Measurements from ENCODE around the gene PRADC1.
A peak's percentile ranks its signal among the peaks of the same experiment; 100 is the strongest.
"Not testable (repeated sequence)": the region's sequence is repeated elsewhere in the genome, so short reads cannot be mapped to it uniquely, and the experiment has no call there.

PRADC1 gene

DNA sequence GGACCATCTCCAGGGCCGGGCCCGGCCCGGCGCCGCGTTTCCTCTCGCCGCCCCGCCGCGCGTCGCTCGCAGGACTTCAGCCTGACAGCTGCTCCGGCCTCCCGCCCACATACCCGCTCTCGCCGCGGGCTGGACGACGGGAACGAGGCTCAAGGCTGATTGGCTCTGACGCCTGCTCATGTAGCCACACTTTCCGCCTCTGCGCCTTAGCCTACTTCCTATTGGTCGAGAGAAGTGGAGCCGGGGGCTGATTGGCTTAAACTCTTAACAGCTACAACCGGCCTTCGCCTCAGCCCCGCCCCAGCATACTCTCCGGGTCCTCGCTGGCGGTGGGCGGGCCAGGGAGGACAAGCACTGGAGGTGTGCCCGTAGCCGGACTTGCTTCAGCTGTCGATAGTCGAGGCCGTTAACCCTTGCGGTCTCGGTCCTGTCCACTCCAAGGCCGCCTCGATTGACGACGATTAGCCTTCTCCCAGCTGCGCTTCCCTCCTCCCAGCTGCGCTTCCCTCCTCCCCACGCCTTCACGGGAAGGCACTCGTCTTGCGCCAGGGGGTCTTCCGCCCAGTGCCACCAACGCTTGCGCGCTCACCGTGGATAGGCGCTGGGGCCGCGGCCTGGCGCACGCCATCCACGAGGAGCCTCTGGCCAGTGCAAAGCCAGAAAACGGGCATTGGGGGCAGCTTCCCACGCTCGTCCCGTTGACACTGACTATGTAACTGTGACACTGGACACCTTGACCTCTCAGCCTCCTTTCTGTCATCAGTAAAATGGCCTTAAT is at the start of gene PRADC1:
Gene PRADC1 (minus strand): TSS at position 86 of the 778 bp plus-strand sequence. CDS start 79 bp downstream, at position 7.
- peak; percentile 79 to 99 (median 98) for DNase-seq

- DNase-seq = no peak
Measured at GRCh38 chr2:73281244-73281643, 48.2 kb upstream of the PRADC1 start.

- no peak for DNase-seq
Measured at GRCh38 chr2:73279852-73280251, 46.8 kb upstream of the PRADC1 start.

GRCh38 chr2:73272270-73272669 is 39.2 kb upstream of the PRADC1 start:
- DNase-seq = no peak

- DNase-seq = peak in 1 of 14 donors; percentile 38
Measured at GRCh38 chr2:73269686-73270465, 36.8 kb upstream of the PRADC1 start.

GRCh38 chr2:73268830-73269685 is 36.0 kb upstream of the PRADC1 start:
- peak in 1 of 14 donors; percentile 66 for DNase-seq

DNA sequence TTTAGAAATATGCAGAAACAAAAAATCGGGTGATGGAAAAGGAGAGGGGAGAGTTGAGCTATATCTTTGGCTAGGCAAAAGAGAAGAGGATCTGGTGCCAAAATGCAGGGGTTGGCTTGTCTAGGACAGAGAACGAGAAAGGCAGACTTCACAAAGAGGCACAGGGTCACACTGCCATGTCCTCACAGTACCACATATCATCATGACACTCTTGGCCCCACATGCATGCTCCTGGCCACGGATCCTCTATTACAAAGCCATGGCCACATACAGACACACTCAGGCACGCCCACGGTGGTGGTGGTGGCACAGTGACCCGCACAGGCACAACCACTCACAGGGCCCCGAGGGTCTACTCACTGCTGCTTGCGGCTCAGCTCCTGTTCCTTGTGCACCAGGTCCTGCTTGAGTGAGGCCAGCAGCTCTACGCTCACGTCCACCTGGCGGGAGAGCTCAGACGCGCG is 35.4 kb upstream of the PRADC1 start:
- DNase-seq = peak in 1 of 14 donors; percentile 71

- DNase-seq = no peak
Measured at GRCh38 chr2:73267008-73267407, 34.0 kb upstream of the PRADC1 start.

DNA sequence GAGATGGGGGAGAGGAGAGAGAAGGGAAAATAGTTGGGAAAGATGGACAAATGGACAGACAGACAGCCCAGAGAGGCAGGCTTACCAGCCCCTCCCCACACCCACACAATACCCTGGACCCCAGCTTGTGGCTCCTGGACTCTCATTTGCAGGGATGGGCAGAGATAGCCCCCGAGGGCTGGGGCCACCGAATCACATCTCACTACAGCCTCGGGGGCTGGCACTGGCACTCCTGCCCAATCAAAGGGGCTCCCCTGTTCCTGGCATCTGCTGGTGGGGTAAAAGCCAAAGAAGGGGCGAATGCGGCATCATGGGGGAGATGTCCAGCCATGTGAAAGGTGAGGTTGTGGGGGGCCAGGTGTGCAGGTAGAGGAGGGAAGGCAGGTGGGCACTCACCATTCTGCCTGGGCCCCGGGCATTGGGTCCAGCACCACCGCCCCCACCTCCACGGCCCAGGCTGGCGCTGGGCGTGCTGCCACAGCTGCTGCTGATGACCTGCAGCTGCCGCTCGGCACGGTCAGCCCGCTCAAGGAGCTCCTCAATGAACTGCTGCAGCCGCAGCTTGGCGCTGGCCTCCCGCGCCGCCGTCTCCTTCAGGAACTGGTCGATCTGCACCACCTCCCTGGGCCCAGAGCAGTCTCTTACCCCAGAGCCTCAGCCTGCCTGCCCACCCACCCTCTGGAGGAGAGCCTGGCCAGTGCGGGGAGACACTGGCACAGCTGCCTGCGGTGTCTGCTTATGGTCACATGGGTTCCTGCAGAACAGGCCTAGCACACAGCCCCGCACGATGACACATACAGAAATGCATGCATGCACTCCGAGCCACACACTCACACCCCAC is 33.2 kb upstream of the PRADC1 start:
- no peak for DNase-seq

- DNase-seq = no peak
Measured at GRCh38 chr2:73265298-73266060, 32.4 kb upstream of the PRADC1 start.

GRCh38 chr2:73264783-73265182 is 31.7 kb upstream of the PRADC1 start:
- DNase-seq = no peak

DNA sequence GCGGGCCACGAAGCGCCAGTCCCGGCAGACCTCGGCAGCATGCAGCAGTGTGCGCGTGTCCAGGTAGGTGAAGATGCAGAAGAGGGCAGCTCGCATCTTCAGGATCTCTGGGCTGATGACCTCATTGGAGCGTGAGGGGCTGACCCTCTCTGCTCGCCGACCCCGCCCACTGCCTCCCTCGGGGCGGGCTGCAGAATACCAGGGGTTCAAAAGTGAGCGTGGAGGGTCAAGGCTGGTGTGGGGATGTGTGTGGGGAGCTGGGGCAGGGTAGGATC is 31.2 kb upstream of the PRADC1 start:
- no peak for DNase-seq

DNA sequence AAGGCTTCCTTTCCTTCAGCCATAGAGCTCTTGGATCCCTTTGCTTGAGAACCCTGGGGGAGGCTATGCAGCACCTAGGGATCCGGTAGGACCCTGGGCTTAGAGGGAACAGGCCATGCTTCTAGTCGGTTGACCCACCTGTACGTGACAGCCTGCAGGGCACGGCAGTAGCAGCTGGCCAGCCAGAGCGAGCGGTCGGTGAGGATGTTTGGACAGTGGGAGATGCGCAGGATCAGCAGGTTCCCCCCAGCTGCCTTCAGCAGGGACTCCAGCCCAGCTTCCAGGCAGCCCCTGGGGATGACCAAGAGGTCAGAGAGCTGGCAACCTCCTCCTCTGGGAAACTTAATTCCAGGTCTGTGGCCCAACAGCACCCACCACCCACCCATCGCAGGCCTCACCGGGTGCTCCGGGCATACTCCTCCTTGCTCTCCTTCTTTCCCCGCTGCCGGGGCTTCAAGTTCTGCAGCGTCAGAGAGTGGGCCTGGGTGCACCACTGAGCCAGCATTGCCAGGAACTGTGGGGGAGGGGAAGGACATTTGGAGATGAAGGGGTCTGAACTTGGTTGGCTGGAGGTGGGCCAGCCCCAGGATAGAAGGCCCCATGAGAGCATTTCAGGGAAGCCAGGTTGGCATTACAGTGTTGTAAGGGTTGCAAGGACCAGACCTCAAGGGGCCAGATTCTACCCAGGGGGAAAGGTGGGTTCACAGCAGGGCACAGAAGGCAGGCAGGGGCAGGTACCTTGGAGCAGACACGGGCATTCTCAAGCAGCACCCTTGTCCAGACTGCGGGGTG is 30.7 kb upstream of the PRADC1 start:
- no peak for DNase-seq

GRCh38 chr2:73262691-73263429 is 29.8 kb upstream of the PRADC1 start:
- not testable (repeated sequence) for DNase-seq

DNA sequence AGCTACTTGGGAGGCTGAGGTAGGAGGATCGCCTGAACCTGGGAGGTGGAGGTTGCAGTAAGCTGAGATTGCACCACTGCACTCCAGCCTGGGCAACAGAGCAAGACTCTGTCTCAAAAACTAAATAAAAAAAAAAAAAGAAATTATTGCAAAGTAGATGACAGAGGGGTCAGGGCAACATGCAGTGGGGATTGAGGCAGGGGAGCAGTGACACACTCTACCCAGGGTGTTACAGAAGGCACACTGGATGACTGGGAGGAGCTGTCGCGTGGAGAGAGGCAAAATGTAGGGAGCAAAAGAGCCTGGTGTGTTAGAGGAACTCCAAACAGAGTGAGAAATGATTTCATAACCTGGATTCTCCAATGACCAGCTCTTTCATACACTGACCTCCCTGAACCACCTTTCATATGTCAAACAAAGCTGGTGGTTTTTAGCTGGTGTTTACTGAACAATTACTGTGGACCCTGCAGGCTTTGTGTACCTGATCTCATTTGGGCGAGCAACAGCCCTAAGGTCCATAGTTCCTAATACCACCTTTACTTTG is 29.1 kb upstream of the PRADC1 start:
- DNase-seq = no peak

DNA sequence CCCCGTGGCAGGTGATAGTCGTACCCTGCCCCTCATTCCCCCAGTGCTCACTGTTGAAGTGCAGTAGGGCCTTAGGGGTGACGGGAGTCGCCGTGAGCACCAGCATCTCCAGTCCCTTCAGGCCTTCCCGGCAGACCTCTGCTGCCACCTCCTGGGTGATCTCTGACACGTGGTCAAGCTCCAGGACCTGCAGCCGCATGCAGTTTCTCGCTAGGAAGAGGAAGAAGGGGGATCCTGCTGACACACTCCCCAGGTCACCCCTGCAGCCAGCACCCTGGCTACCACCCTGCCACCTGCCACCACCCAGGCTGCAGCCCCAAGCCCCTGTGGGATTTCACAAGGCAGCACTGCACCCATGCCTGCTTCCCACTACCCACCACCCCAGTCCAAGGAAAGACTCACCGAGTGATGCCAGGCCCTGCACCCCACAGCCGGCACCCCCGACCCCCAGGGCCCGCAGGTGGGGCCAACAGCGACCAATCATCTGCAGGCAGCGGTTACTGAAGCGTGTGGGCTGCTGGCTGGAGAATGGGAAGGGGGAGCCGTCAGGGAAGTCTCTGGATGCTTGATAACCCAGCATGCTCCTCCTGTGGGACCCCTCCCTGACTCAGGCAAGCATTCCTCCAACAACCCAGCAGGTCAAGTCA is 27.4 kb upstream of the PRADC1 start:
- peak in 5 of 14 donors; percentile 8 to 57 (median 22) for DNase-seq

- no peak for DNase-seq
Measured at GRCh38 chr2:73259704-73260337, 26.8 kb upstream of the PRADC1 start.

GRCh38 chr2:73259276-73259675 is 26.2 kb upstream of the PRADC1 start:
- no peak for DNase-seq
